Activated CD4-positive, alpha-beta T cell treated with anti-CD3 and anti-CD28 coated beads, Interleukin-2, amount 50 U/mL, for 24 hours (primary cell): ENCODE measurements around the gene THUMPD1.
"Not testable (repeated sequence)": the region's sequence is repeated elsewhere in the genome, so short reads cannot be mapped to it uniquely, and the experiment has no call there.

ENCODE experiments used
- DNase-seq, 2 donors: peaks; one replicate each; pipeline ENCODE4 v3.0.0-alpha.2; 2020; ENCODE audit warnings: low read depth in 1 of 2, low spot score in 1 of 2

Gene THUMPD1

DNA sequence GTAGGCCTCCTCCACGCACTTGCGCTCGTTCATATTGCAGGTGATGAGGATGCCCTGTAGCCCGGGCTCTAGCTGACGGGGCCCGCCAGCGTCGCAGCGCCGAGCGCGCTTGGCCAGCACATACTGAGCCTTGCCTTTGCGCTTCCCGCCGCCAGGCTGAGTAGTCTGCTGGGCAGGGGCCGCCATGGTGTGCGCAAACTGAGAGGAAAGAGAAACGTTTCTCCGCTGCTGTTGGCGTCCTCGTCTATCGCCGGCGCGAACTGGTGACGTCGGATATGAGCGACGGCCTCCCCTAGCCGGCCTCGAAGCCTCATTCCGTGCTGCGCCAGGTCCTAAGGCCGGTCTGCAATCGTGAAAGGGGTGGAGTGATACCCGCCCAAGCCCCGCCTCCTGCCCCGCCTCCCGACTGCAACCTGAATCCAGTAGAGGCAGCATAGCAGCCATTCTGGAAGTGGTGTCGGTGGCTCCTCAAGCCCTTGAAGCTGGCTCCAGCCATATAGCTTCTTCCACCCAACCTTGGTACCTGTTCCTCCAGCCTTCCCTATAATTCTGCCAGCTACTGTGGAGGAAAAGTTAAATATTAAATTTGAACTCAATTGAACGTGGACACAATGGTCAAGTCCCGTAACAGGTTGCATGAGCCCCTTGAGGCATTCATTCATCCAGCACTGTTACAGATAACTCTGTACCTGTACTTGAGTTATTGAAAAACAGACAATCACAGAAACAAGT, at the start of gene THUMPD1:
Gene THUMPD1 (minus strand): TSS at position 265 of the 732 bp plus-strand sequence. CDS start 79 bp downstream, at position 186.
- peak; percentile 97 for DNase-seq

- DNase-seq: no peak
These were observed 47.5 kb upstream of the THUMPD1 start for GRCh38 chr16:20789130-20789529.

- DNase-seq: no peak
These were observed 42.6 kb upstream of the THUMPD1 start for GRCh38 chr16:20784204-20784603.

GRCh38 chr16:20782470-20782869, 40.9 kb upstream of the THUMPD1 start:
- no peak for DNase-seq

- no peak for DNase-seq
These were observed 40.1 kb upstream of the THUMPD1 start for GRCh38 chr16:20781697-20782096.

GRCh38 chr16:20774703-20775362, 33.2 kb upstream of the THUMPD1 start:
- DNase-seq: peak; percentile 20 to 21

DNA sequence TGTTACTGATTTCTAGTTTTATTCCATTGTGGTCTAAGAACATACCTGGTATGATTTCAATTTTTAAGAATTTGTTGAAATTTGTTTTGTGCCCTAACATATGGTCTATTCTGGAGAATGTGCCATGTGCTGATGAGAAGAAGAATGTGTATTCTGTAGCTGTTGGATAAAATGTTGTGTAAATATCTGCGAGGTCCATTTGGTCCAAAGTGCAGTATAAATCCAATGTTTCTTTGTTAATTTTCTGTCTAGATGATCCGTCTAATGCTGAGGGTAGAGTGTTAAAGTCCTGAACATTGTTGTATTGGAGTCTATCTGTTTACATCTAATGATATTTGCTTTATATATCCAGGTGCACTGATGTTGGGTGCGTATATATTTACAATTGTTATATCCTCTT, 32.1 kb upstream of the THUMPD1 start:
- DNase-seq: no peak

- no peak for DNase-seq
These were observed 27.2 kb upstream of the THUMPD1 start for GRCh38 chr16:20768818-20769217.

DNA sequence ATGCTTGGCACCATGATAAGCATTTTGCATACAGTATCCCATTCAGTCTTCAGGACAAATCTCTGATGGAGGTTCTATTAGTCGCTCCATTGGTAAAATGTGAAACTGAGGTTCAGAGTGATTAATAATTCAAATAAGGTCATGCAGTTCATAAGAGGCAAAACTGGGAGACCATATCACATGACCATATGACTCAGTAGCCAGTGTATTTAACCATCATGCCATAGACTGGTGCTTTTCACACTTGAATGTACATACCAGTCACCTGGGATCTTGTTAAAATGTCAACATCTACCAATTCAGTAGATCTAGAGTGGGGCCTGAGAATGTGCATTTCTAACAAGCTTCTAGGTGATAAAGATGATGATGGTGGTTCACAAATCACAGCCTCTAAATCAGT, 26.5 kb upstream of the THUMPD1 start:
- no peak for DNase-seq

- no peak for DNase-seq
These were observed 26.0 kb upstream of the THUMPD1 start for GRCh38 chr16:20767577-20767976.

- no peak for DNase-seq
These were observed 24.7 kb upstream of the THUMPD1 start for GRCh38 chr16:20766294-20766693.

DNA sequence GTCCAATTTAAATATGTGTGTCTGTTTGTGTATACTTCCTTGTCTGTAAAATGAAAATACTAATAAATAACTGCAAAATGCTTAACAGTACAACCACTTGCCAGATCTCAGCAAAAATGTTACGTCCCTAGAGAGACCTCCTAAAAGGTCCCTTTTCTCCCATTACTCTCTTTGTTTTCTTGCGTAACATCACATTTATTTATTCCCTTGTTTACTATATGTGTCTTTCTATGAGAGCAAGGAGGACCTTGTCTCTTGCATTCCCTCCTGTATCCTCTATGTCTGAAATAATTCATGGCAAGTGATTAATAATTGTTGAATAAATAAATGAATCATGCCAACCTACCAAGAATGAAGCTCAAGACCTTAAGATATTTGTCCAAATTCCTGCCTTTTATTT, 24.1 kb upstream of the THUMPD1 start:
- no peak for DNase-seq

- not testable (repeated sequence) for DNase-seq
These were observed 22.8 kb upstream of the THUMPD1 start for GRCh38 chr16:20764448-20764847.

DNA sequence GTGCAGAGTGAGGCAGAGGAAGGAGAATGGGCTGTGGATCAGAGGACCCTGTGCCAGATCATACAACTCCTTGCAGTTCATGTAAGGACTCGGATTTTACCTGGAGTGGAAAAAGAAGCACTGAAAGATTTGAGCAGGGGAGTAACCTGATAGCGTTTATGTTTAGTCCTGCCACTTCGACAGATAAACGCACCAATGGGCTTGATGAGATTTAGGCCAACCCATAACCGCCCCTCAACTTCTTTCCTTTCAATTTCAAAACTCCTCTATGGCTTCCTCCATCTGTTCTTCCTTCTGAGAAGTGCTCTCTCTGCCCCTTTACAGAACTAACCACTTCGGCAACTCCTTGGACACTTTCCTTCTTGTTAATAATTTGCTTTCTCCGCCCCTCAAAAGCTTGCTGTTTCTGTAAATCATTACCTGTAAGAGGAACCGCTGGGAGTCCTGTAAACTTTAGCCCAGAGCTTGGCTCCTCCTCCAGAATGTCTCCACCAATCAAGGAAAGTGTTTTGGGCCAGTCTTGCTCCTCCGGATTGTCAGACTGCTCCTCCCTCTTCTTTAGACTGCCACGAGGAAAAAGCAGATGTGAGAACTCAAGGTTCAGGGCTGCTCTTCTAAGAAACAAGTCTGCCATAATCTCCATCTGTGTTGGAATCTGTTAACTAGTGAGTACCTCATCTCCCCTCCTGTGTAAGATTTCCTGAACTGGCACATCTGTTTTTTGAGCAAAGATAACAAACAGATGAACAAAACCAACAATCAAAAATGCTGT, 22.0 kb upstream of the THUMPD1 start, which contains the start of gene ACSM3:
Gene ACSM3 (plus strand): TSS at position 554 of the 772 bp plus-strand sequence. CDS start 6,021 bp downstream, outside the sequence.
- peak in 1 of 2 donors; percentile 60 for DNase-seq

- DNase-seq: no peak
These were observed 20.9 kb upstream of the THUMPD1 start for GRCh38 chr16:20762404-20763123.

DNA sequence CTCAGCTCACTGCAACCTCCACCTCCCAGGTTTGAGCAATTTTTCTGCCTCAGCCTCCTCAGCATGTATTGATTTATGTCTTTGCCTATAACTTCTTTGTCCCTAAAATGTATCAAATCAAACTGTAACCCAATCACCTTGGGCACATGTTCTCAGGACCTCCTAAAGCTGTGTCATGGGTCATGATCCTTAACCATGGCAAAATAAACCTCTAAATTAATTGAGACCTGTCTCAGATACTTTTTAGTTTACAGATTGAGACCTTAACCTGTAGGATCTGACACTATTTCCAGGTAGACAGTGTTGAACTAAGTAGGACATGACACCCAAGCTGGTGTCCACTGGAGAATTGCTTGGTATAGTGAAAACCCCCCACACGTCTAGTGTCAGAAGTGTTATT, 19.6 kb upstream of the THUMPD1 start:
- no peak for DNase-seq

GRCh38 chr16:20760346-20760745, 18.7 kb upstream of the THUMPD1 start:
- no peak for DNase-seq

DNA sequence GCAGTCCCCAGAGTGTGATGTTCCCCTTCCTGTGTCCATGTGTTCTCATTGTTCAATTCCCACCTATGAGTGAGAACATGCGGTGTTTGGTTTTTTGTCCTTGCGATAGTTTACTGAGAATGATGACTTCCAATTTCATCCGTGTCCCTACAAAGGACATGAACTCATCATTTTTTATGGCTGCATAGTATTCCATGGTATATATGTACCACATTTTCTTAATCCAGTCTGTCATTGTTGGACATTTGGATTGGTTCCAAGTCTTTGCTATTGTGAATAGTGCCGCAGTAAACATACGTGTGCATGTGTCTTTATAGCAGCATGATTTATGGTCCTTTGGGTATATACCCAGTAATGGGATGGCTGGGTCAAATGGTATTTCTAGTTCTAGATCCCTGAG, 14.2 kb upstream of the THUMPD1 start:
- not testable (repeated sequence) for DNase-seq

- no peak for DNase-seq
These were observed 13.6 kb upstream of the THUMPD1 start for GRCh38 chr16:20755238-20755637.

- no peak for DNase-seq
These were observed 12.1 kb upstream of the THUMPD1 start for GRCh38 chr16:20753727-20754126.

DNA sequence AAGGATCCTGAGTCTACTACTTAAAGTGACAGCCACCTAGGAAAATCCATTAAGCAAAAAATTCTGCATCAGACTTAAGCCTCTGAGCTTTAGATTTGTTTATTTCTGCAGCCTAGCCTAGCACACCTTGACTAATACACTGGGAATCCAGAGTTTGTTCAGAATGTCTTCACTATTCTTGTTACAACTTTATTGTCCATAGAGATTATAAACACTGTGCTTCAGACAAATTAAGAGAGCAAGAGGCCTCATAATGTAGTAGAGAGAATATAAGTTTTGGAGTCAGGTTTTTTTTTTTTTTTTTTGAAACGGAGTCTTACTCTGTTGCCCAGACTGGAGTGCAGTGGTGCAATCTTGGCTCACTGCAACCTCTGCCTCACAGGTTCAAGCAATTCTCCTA, 8.9 kb upstream of the THUMPD1 start:
- DNase-seq: no peak
